Heart left ventricle (tissue), 13 donors: ENCODE results near the gene CDK5RAP3.

ENCODE experiments used
- POLR2A ChIP-seq, 2 donors: fragments of 450-650 bp; IDR thresholded peaks; one replicate each; pipeline ENCODE4 v1.6.1; 2017; ENCODE audit warnings: antibody characterized with exemption in 2 of 2, mild to moderate bottlenecking in 2 of 2, moderate library complexity in 2 of 2
- TF ChIP-seq, protein P1 (sequence below), 12 donors: fragments of 200-600 bp; sonication (generic) in 4 of 12; IDR thresholded peaks; one replicate each; pipeline versions ENCODE4 v1.5.0 to v1.8.0; 2018 to 2022; ENCODE audit warnings: antibody characterized with exemption in 12 of 12, mild to moderate bottlenecking in 5 of 12
- donor health status: ischemic (EF 13 %, LVEDD 7.1; RV severe dilation, severe dysfunction).
- donor health status: DM: no; HTN: yes; CAD: no.
- donor health status: DM: no; HTN: no; CAD: no.
- donor health status: ischemic (EF 25% LVEDD 6.9; RV normal size, moderate dysfunction).
- donor health status: ischemic (EF 25% LVEDD 5.7; RV mildly dilated, moderate dysfunction).
- donor health status: ischemic (EF 35%, LVEDD 5.7; RV mildly dilated, moderate dysfunction).
- donor health status: nonischemic (EF 11% LVEDD 7.7; RV severe dilation, severe dysfunction).
- donor health status: DM: yes; HTN: yes; CAD: no.
- donor health status: PGD.
- donor health status: ischemic (EF 29% LVEDD 5.4; RV normal size, mild dysfunction).
- donor health status: nonischemic (EF 23%, LVEDD 6.1; RV moderate dilation, normal function).

DNA sequence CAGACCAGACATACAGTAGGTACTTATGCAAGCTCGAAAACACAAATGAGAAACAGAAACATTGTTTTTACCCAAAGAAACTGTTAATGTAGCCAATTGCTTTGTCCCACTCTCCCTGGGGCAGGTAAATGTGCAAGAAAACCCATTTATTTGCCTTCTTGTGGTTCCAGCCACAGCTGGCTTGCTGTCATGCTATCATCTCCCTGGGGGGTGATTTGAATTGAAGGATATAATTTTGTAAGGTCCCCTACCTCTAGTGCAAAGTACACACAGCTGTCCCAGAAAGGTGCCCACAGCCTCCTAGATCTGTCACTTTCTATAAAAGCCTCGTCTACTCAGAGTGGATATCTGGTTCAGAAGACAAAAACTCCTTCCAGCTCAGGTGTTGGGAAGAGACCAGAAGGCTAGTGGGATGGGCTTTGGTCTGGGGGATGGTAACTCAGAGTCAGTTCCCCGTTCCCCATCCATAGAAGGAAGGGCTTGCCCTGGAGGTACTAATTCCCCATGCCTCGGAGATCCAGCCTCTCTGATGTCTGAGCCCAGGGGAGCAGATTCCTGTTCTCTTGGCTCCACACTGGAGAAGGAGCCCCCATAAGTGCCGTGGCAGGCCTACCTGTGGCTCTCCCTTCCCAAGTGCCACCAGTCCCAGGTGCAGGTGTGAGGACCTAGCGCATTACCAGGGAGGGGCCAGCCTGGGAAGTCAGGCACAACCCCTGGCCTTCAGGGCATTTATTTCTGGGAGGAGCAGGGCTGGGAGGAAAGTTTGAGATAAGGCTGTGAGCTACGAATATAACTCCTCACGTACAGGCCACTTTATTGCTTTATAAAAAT is 10.9 kb upstream of the CDK5RAP3 start:
- TF ChIP-seq, protein P1, sequence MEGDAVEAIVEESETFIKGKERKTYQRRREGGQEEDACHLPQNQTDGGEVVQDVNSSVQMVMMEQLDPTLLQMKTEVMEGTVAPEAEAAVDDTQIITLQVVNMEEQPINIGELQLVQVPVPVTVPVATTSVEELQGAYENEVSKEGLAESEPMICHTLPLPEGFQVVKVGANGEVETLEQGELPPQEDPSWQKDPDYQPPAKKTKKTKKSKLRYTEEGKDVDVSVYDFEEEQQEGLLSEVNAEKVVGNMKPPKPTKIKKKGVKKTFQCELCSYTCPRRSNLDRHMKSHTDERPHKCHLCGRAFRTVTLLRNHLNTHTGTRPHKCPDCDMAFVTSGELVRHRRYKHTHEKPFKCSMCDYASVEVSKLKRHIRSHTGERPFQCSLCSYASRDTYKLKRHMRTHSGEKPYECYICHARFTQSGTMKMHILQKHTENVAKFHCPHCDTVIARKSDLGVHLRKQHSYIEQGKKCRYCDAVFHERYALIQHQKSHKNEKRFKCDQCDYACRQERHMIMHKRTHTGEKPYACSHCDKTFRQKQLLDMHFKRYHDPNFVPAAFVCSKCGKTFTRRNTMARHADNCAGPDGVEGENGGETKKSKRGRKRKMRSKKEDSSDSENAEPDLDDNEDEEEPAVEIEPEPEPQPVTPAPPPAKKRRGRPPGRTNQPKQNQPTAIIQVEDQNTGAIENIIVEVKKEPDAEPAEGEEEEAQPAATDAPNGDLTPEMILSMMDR (IDR thresholded peaks at IDR 0.05) = no peak
- no peak for TF ChIP-seq POLR2A (IDR thresholded peaks at IDR 0.05)
